ENCODE measurements around the gene JMJD4.

DNA sequence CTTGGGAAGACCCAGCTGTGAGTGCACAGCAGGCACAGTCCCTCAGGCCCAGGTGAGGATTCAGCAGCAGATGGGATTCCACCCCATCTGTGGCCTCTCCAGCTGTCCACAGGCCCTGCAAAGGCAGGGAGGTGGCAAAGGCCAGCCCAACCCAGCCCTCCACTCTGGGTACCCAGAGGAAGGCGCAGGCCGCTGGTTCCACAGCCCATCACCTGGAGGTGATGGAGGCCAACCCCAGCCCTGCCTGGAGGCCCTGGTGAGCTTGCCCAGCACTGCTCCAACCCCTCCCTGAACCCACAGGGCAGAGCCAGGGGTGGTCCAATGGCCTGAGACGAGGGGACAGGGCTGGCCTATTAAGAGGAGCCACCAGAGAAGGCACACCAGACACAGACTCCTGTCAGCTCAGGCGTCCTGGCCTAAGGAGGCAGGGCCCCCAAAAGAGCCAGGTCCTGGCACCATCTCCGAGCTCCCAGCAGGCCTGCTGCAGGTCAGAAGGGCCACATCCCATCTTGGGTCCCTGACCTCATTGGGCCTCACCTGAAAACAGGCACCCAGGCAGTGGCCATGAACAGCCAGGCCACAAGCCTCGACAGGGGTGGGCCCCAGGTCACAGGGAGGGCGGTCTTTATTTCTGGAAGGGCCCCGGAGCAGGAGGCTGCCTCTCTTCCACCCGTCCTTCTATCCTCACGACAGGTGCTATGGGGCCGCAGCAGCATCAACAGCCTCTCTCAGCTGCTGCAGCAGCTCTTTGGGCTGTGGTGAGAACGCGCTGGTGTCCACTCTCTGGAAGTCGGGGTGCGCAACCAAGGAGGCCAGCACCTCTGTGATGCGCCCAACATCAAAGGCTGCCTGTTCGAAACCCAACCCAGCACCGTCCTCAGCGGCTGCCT is 3.2 kb downstream of the JMJD4 start:
- TF ChIP-seq, protein P1, sequence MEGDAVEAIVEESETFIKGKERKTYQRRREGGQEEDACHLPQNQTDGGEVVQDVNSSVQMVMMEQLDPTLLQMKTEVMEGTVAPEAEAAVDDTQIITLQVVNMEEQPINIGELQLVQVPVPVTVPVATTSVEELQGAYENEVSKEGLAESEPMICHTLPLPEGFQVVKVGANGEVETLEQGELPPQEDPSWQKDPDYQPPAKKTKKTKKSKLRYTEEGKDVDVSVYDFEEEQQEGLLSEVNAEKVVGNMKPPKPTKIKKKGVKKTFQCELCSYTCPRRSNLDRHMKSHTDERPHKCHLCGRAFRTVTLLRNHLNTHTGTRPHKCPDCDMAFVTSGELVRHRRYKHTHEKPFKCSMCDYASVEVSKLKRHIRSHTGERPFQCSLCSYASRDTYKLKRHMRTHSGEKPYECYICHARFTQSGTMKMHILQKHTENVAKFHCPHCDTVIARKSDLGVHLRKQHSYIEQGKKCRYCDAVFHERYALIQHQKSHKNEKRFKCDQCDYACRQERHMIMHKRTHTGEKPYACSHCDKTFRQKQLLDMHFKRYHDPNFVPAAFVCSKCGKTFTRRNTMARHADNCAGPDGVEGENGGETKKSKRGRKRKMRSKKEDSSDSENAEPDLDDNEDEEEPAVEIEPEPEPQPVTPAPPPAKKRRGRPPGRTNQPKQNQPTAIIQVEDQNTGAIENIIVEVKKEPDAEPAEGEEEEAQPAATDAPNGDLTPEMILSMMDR (IDR thresholded peaks at IDR 0.05; ENCODE audit: control extremely low read depth in 1 of 3, insufficient read depth in 1 of 3, low read depth in 1 of 3, low read length in 3 of 3) = no peak
- TF ChIP-seq POLR2A (IDR thresholded peaks at IDR 0.05; ENCODE audit: control extremely low read depth in 1 of 2, low read depth in 2 of 2, low read length in 2 of 2) (no peak), EZH2 (IDR thresholded peaks at IDR 0.05; ENCODE audit: low read depth, low read length, severe bottlenecking) (no peak), TAF1 (IDR thresholded peaks at IDR 0.05; ENCODE audit: low read depth, low read length) (no peak), RAD21 (IDR thresholded peaks at IDR 0.05 in 1 of 2, conservative IDR thresholded peaks at IDR 0.05 in 1 of 2; ENCODE audit: low read depth in 2 of 2, low read length in 2 of 2) (no peak), ATF3 (IDR thresholded peaks at IDR 0.05; ENCODE audit: insufficient read depth, low read depth, low read length) (no peak), E2F6 (IDR thresholded peaks at IDR 0.05) (no peak), GABPA (IDR thresholded peaks at IDR 0.05; ENCODE audit: borderline replicate concordance, insufficient read depth, low read length) (no peak), SIX5 (IDR thresholded peaks at IDR 0.05; ENCODE audit: low read depth, low read length) (no peak), MAFK (IDR thresholded peaks at IDR 0.05; ENCODE audit: low read depth, low read length) (no peak), PHF8 (conservative IDR thresholded peaks at IDR 0.05; ENCODE audit: low read depth, low read length) (no peak), ZNF274 (IDR thresholded peaks at IDR 0.05; ENCODE audit: borderline replicate concordance, extremely low read depth, low read length) (no peak)

All from H1 (cell line).